ENCODE data around the gene NUDT5. TPM values are rescaled to one million over a fixed set of nuclear protein-coding genes. Genes with fewer than 3 reads are reported as not detected.

The NUDT5 gene
- total and polyA plus RNA-seq, 2 of the 8 experiments (the other 6 are each of a cell fraction or from before 2014, with no cell fraction given), result 130 to 134 TPM

DNA sequence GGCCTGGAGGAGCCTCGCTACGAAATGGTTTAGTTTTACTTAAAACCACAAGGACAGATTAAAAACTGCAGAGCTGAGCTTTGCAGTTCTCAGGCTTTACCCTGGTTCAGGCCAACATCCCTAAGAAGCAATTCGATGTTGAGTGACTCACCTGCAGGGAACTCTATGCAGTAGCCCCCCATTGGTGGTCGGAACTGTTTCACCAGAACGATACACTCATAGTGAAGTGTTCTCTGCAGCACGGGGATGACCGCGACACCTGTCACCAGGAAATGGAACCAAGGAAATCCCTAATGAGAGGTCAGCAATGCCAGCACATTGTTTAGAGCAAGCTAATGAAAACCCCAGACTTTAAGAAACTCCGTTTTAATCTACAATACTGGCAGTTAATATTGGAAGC is 18.0 kb downstream of the NUDT5 start (continued):
- TF ChIP-seq, protein P1, sequence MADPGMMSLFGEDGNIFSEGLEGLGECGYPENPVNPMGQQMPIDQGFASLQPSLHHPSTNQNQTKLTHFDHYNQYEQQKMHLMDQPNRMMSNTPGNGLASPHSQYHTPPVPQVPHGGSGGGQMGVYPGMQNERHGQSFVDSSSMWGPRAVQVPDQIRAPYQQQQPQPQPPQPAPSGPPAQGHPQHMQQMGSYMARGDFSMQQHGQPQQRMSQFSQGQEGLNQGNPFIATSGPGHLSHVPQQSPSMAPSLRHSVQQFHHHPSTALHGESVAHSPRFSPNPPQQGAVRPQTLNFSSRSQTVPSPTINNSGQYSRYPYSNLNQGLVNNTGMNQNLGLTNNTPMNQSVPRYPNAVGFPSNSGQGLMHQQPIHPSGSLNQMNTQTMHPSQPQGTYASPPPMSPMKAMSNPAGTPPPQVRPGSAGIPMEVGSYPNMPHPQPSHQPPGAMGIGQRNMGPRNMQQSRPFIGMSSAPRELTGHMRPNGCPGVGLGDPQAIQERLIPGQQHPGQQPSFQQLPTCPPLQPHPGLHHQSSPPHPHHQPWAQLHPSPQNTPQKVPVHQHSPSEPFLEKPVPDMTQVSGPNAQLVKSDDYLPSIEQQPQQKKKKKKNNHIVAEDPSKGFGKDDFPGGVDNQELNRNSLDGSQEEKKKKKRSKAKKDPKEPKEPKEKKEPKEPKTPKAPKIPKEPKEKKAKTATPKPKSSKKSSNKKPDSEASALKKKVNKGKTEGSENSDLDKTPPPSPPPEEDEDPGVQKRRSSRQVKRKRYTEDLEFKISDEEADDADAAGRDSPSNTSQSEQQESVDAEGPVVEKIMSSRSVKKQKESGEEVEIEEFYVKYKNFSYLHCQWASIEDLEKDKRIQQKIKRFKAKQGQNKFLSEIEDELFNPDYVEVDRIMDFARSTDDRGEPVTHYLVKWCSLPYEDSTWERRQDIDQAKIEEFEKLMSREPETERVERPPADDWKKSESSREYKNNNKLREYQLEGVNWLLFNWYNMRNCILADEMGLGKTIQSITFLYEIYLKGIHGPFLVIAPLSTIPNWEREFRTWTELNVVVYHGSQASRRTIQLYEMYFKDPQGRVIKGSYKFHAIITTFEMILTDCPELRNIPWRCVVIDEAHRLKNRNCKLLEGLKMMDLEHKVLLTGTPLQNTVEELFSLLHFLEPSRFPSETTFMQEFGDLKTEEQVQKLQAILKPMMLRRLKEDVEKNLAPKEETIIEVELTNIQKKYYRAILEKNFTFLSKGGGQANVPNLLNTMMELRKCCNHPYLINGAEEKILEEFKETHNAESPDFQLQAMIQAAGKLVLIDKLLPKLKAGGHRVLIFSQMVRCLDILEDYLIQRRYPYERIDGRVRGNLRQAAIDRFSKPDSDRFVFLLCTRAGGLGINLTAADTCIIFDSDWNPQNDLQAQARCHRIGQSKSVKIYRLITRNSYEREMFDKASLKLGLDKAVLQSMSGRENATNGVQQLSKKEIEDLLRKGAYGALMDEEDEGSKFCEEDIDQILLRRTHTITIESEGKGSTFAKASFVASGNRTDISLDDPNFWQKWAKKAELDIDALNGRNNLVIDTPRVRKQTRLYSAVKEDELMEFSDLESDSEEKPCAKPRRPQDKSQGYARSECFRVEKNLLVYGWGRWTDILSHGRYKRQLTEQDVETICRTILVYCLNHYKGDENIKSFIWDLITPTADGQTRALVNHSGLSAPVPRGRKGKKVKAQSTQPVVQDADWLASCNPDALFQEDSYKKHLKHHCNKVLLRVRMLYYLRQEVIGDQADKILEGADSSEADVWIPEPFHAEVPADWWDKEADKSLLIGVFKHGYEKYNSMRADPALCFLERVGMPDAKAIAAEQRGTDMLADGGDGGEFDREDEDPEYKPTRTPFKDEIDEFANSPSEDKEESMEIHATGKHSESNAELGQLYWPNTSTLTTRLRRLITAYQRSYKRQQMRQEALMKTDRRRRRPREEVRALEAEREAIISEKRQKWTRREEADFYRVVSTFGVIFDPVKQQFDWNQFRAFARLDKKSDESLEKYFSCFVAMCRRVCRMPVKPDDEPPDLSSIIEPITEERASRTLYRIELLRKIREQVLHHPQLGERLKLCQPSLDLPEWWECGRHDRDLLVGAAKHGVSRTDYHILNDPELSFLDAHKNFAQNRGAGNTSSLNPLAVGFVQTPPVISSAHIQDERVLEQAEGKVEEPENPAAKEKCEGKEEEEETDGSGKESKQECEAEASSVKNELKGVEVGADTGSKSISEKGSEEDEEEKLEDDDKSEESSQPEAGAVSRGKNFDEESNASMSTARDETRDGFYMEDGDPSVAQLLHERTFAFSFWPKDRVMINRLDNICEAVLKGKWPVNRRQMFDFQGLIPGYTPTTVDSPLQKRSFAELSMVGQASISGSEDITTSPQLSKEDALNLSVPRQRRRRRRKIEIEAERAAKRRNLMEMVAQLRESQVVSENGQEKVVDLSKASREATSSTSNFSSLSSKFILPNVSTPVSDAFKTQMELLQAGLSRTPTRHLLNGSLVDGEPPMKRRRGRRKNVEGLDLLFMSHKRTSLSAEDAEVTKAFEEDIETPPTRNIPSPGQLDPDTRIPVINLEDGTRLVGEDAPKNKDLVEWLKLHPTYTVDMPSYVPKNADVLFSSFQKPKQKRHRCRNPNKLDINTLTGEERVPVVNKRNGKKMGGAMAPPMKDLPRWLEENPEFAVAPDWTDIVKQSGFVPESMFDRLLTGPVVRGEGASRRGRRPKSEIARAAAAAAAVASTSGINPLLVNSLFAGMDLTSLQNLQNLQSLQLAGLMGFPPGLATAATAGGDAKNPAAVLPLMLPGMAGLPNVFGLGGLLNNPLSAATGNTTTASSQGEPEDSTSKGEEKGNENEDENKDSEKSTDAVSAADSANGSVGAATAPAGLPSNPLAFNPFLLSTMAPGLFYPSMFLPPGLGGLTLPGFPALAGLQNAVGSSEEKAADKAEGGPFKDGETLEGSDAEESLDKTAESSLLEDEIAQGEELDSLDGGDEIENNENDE (IDR thresholded peaks at IDR 0.05; ENCODE audit: insufficient replicate concordance, low read length), result no peak
- TF ChIP-seq SIX5 (IDR thresholded peaks at IDR 0.05; ENCODE audit: low read depth, low read length) (no peak), SAP30 (IDR thresholded peaks at IDR 0.05; ENCODE audit: insufficient read depth, insufficient replicate concordance, low read length) (no peak), RBBP5 (IDR thresholded peaks at IDR 0.05; ENCODE audit: borderline replicate concordance, low read depth, low read length) (no peak), CEBPB (IDR thresholded peaks at IDR 0.05; ENCODE audit: low read depth, low read length) (no peak), RXRA (IDR thresholded peaks at IDR 0.05; ENCODE audit: insufficient read depth, low read depth, low read length) (no peak), KDM5A (IDR thresholded peaks at IDR 0.05; ENCODE audit: low read length) (no peak), CBX8 (IDR thresholded peaks at IDR 0.05; ENCODE audit: borderline replicate concordance, low read depth, low read length) (no peak), SRF (IDR thresholded peaks at IDR 0.05; ENCODE audit: low read depth, low read length) (no peak), KDM4A (IDR thresholded peaks at IDR 0.05; ENCODE audit: low read depth, low read length, severe bottlenecking) (no peak), EGR1 (IDR thresholded peaks at IDR 0.05; ENCODE audit: borderline replicate concordance, low read depth, low read length) (no peak), SUZ12 (IDR thresholded peaks at IDR 0.05; ENCODE audit: low read length) (no peak)

All from H1 (cell line).